HEK293 (cell line): ENCODE results near the gene PPP1R14C.

ENCODE experiments used
- CTCF ChIA-PET: fragments of 350-600 bp; formaldehyde crosslinking; extraction: SDS; loops from one replicate; lab custom pipeline; 2021; ENCODE audit warnings: antibody characterized with exemption; lab: Yijun Ruan, JAX
- POLR2A ChIA-PET: fragments of 300-600 bp; formaldehyde crosslinking; extraction: SDS; loops from one replicate; lab custom pipeline; 2020; ENCODE audit warnings: antibody characterized with exemption, inconsistent platforms; lab: Yijun Ruan, JAX
- H3K27ac ChIP-seq: fragments of 200-500 bp; sonication (Bioruptor generic); 2 replicates; pipeline ENCODE4 v1.5.1; 2014; ENCODE audit warnings: low read depth, low read length, control low read depth, inconsistent platforms; ENCODE audit errors: extremely low read depth
- H3K36me3 ChIP-seq, 2 experiments: fragments of 200-500 bp in 1 of 2; sonication (Bioruptor generic) in 1 of 2; 1 replicate in 1 of 2; 2 replicates in 1 of 2; pipeline ENCODE4 v1.5.1; 2014 to 2017; ENCODE audit warnings: inconsistent platforms in 2 of 2, low read length in 2 of 2; ENCODE audit not compliant: control insufficient read depth in 2 of 2, insufficient read depth in 1 of 2
- H3K4me1 ChIP-seq: fragments of 200-500 bp; sonication (Bioruptor generic); 2 replicates; pipeline ENCODE4 v1.5.1; 2014; ENCODE audit warnings: mild to moderate bottlenecking, low read length, inconsistent platforms; ENCODE audit not compliant: control insufficient read depth, insufficient read depth
- H3K4me3 ChIP-seq: 2 replicates; pipeline ENCODE4 v1.5.1; 2011; ENCODE audit warnings: low read depth, mild to moderate bottlenecking, control low read depth, low read length, moderate library complexity
- H3K9me3 ChIP-seq: fragments of 200-500 bp; sonication (Bioruptor generic); 2 replicates; pipeline ENCODE4 v1.5.1; 2014; ENCODE audit warnings: low read depth, low read length, inconsistent platforms; ENCODE audit not compliant: control insufficient read depth, insufficient read depth
- KLF7 ChIP-seq: fragments of 450-650 bp; formaldehyde crosslinking; IDR thresholded peaks from 2 replicates; pipeline ENCODE4 v1.5.1; 2016; ENCODE audit warnings: missing biosample characterization, missing genetic modification characterization, borderline replicate concordance
- REPIN1 ChIP-seq: fragments of 450-650 bp; formaldehyde crosslinking; IDR thresholded peaks from 2 replicates; pipeline ENCODE4 v1.5.1; 2017; ENCODE audit warnings: missing biosample characterization, missing genetic modification characterization, low read depth
- SETDB1 ChIP-seq: IDR thresholded peaks from one replicate; pipeline ENCODE4 v1.6.1; 2017; ENCODE audit warnings: mild to moderate bottlenecking, low read length, moderate library complexity, mixed read lengths; ENCODE audit not compliant: insufficient read length
- SP7 ChIP-seq: fragments of 450-650 bp; formaldehyde crosslinking; IDR thresholded peaks from 2 replicates; pipeline ENCODE4 v1.5.1; 2016; ENCODE audit warnings: missing biosample characterization, missing genetic modification characterization
- TRIM28 ChIP-seq: IDR thresholded peaks from 2 replicates; pipeline ENCODE4 v1.6.1; 2011; ENCODE audit warnings: low read length, control low read depth, borderline replicate concordance
- YY1 ChIP-seq: fragments of 450-650 bp; formaldehyde crosslinking; IDR thresholded peaks from 2 replicates; pipeline ENCODE4 v1.5.1; 2018; ENCODE audit warnings: missing biosample characterization, missing genetic modification characterization
- ZBTB8A ChIP-seq: fragments of 450-650 bp; formaldehyde crosslinking; IDR thresholded peaks from 2 replicates; pipeline ENCODE4 v1.5.1; 2016; ENCODE audit warnings: missing biosample characterization, missing genetic modification characterization
- ZFHX2 ChIP-seq: fragments of 450-650 bp; formaldehyde crosslinking; conservative IDR thresholded peaks from 2 replicates; pipeline ENCODE4 v1.5.1; 2016; ENCODE audit warnings: missing biosample characterization, missing genetic modification characterization
- ZFP41 ChIP-seq: fragments of 450-650 bp; formaldehyde crosslinking; IDR thresholded peaks from 2 replicates; pipeline ENCODE4 v1.5.1; 2016; ENCODE audit warnings: missing biosample characterization, missing genetic modification characterization, borderline replicate concordance
- ZNF214 ChIP-seq: fragments of 450-650 bp; formaldehyde crosslinking; IDR thresholded peaks from 2 replicates; pipeline ENCODE4 v1.5.1; 2017; ENCODE audit warnings: missing biosample characterization, mild to moderate bottlenecking, missing genetic modification characterization, borderline replicate concordance
- ZNF335 ChIP-seq: fragments of 450-650 bp; formaldehyde crosslinking; conservative IDR thresholded peaks from 2 replicates; pipeline ENCODE4 v1.5.1; 2016; ENCODE audit warnings: missing biosample characterization, missing genetic modification characterization
- ZNF398 ChIP-seq: fragments of 450-650 bp; formaldehyde crosslinking; IDR thresholded peaks from 2 replicates; pipeline ENCODE4 v1.5.1; 2017; ENCODE audit warnings: missing biosample characterization, missing genetic modification characterization
- ZNF514 ChIP-seq: fragments of 450-650 bp; formaldehyde crosslinking; IDR thresholded peaks from 2 replicates; pipeline ENCODE4 v1.5.1; 2016; ENCODE audit warnings: missing biosample characterization, missing genetic modification characterization
- ZNF623 ChIP-seq: fragments of 450-650 bp; formaldehyde crosslinking; IDR thresholded peaks from 2 replicates; pipeline ENCODE4 v1.5.1; 2016; ENCODE audit warnings: missing biosample characterization, missing genetic modification characterization
- ZNF660 ChIP-seq: fragments of 450-650 bp; IDR thresholded peaks from 2 replicates; pipeline ENCODE4 v1.5.1; 2018; ENCODE audit warnings: missing biosample characterization, mild to moderate bottlenecking, missing genetic modification characterization
- ZNF707 ChIP-seq: fragments of 450-650 bp; formaldehyde crosslinking; IDR thresholded peaks from 2 replicates; pipeline ENCODE4 v1.5.1; 2016; ENCODE audit warnings: missing biosample characterization, missing genetic modification characterization
- ZSCAN4 ChIP-seq: fragments of 450-650 bp; formaldehyde crosslinking; IDR thresholded peaks from 2 replicates; pipeline ENCODE4 v1.5.1; 2017; ENCODE audit warnings: missing biosample characterization, missing genetic modification characterization
- TF ChIP-seq, protein P1 (sequence below): fragments of 450-650 bp; formaldehyde crosslinking; IDR thresholded peaks from 2 replicates; pipeline ENCODE4 v1.5.1; 2016; ENCODE audit warnings: missing biosample characterization, missing genetic modification characterization
- TF ChIP-seq, protein P2 (sequence below): fragments of 450-650 bp; formaldehyde crosslinking; IDR thresholded peaks from 2 replicates; pipeline ENCODE4 v1.5.1; 2016; ENCODE audit warnings: missing biosample characterization, missing genetic modification characterization
- TF ChIP-seq, protein P3 (sequence below): fragments of 450-650 bp; formaldehyde crosslinking; IDR thresholded peaks from 2 replicates; pipeline ENCODE4 v1.5.1; 2016; ENCODE audit warnings: missing biosample characterization, missing genetic modification characterization
- TF ChIP-seq, protein P4 (sequence below): fragments of 450-650 bp; formaldehyde crosslinking; IDR thresholded peaks from 2 replicates; pipeline ENCODE4 v1.5.1; 2016; ENCODE audit warnings: missing biosample characterization, missing genetic modification characterization
- TF ChIP-seq, protein P5 (sequence below): fragments of 450-650 bp; formaldehyde crosslinking; IDR thresholded peaks from 2 replicates; pipeline ENCODE4 v1.5.1; 2016; ENCODE audit warnings: missing biosample characterization, missing genetic modification characterization

PPP1R14C gene

GRCh38 chr6:150293423-150294173 lies 150.8 kb downstream of the PPP1R14C start:
- ChIA-PET CTCF (interaction anchor here (0.7 to 1.2 kb wide), 2 partner anchors 13 to 210 kb away, joined by 3 read pairs; no protein-coding TSS in a partner anchor), POLR2A (no interaction called here)
- H3K27ac ChIP-seq: no peak overlapping the region
- TF ChIP-seq YY1 (tag by site-specific recombination): no peak
- TF ChIP-seq ZFHX2 (tag by site-specific recombination): peak; percentile 32
- TF ChIP-seq, protein P1, sequence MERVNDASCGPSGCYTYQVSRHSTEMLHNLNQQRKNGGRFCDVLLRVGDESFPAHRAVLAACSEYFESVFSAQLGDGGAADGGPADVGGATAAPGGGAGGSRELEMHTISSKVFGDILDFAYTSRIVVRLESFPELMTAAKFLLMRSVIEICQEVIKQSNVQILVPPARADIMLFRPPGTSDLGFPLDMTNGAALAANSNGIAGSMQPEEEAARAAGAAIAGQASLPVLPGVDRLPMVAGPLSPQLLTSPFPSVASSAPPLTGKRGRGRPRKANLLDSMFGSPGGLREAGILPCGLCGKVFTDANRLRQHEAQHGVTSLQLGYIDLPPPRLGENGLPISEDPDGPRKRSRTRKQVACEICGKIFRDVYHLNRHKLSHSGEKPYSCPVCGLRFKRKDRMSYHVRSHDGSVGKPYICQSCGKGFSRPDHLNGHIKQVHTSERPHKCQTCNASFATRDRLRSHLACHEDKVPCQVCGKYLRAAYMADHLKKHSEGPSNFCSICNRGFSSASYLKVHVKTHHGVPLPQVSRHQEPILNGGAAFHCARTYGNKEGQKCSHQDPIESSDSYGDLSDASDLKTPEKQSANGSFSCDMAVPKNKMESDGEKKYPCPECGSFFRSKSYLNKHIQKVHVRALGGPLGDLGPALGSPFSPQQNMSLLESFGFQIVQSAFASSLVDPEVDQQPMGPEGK (tag by site-specific recombination): no peak
- TF ChIP-seq, protein P2, sequence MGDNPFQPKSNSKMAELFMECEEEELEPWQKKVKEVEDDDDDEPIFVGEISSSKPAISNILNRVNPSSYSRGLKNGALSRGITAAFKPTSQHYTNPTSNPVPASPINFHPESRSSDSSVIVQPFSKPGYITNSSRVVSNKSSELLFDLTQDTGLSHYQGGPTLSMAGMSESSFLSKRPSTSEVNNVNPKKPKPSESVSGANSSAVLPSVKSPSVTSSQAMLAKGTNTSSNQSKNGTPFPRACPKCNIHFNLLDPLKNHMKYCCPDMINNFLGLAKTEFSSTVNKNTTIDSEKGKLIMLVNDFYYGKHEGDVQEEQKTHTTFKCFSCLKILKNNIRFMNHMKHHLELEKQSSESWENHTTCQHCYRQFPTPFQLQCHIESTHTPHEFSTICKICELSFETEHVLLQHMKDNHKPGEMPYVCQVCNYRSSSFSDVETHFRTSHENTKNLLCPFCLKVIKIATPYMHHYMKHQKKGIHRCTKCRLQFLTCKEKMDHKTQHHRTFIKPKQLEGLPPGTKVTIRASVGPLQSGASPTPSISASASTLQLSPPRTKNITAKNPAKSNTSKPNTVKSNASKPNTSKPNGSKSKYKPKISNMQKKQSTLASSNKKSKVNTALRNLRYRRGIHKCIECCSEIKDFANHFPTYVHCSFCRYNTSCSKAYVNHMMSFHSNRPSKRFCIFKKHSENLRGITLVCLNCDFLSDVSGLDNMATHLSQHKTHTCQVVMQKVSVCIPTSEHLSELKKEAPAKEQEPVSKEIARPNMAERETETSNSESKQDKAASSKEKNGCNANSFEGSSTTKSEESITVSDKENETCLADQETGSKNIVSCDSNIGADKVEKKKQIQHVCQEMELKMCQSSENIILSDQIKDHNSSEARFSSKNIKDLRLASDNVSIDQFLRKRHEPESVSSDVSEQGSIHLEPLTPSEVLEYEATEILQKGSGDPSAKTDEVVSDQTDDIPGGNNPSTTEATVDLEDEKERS (tag by site-specific recombination): no peak
- peak; percentile 37; the same call in 1 of the 2 replicates for TF ChIP-seq ZNF335 (tag by site-specific recombination)
- TF ChIP-seq REPIN1 (tag by site-specific recombination): no peak
- TF ChIP-seq ZSCAN4 (tag by site-specific recombination): no peak
- TF ChIP-seq ZNF660 (tag by site-specific recombination): peak; percentile 48; the same call in 1 of the 2 replicates
- no peak for TF ChIP-seq ZFP41 (tag by site-specific recombination)
- TF ChIP-seq, protein P3, sequence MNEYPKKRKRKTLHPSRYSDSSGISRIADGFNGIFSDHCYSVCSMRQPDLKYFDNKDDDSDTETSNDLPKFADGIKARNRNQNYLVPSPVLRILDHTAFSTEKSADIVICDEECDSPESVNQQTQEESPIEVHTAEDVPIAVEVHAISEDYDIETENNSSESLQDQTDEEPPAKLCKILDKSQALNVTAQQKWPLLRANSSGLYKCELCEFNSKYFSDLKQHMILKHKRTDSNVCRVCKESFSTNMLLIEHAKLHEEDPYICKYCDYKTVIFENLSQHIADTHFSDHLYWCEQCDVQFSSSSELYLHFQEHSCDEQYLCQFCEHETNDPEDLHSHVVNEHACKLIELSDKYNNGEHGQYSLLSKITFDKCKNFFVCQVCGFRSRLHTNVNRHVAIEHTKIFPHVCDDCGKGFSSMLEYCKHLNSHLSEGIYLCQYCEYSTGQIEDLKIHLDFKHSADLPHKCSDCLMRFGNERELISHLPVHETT (tag by site-specific recombination): no peak
- no peak for TF ChIP-seq ZNF623
- TF ChIP-seq SETDB1: no peak
- 0 out of 2 replicates have a peak, but pooled peaks have one; percentile 23 for TF ChIP-seq SP7 (tag by site-specific recombination)
- TF ChIP-seq ZNF214 (tag by site-specific recombination): no peak
- TF ChIP-seq ZNF514 (tag by site-specific recombination): no peak
- TF ChIP-seq TRIM28: no peak
- no peak for TF ChIP-seq KLF7 (tag by site-specific recombination)
- no peak for TF ChIP-seq ZBTB8A (tag by site-specific recombination)
- TF ChIP-seq ZNF707 (tag by site-specific recombination): no peak
- TF ChIP-seq, protein P4, sequence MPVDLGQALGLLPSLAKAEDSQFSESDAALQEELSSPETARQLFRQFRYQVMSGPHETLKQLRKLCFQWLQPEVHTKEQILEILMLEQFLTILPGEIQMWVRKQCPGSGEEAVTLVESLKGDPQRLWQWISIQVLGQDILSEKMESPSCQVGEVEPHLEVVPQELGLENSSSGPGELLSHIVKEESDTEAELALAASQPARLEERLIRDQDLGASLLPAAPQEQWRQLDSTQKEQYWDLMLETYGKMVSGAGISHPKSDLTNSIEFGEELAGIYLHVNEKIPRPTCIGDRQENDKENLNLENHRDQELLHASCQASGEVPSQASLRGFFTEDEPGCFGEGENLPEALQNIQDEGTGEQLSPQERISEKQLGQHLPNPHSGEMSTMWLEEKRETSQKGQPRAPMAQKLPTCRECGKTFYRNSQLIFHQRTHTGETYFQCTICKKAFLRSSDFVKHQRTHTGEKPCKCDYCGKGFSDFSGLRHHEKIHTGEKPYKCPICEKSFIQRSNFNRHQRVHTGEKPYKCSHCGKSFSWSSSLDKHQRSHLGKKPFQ: no peak
- TF ChIP-seq, protein P5, sequence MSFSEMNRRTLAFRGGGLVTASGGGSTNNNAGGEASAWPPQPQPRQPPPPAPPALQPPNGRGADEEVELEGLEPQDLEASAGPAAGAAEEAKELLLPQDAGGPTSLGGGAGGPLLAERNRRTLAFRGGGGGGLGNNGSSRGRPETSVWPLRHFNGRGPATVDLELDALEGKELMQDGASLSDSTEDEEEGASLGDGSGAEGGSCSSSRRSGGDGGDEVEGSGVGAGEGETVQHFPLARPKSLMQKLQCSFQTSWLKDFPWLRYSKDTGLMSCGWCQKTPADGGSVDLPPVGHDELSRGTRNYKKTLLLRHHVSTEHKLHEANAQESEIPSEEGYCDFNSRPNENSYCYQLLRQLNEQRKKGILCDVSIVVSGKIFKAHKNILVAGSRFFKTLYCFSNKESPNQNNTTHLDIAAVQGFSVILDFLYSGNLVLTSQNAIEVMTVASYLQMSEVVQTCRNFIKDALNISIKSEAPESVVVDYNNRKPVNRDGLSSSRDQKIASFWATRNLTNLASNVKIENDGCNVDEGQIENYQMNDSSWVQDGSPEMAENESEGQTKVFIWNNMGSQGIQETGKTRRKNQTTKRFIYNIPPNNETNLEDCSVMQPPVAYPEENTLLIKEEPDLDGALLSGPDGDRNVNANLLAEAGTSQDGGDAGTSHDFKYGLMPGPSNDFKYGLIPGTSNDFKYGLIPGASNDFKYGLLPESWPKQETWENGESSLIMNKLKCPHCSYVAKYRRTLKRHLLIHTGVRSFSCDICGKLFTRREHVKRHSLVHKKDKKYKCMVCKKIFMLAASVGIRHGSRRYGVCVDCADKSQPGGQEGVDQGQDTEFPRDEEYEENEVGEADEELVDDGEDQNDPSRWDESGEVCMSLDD (tag by site-specific recombination): no peak
- peak; percentile 58 for TF ChIP-seq ZNF398

More at GRCh38 chr6:150293423-150294173, 150.8 kb downstream of the PPP1R14C start:
- Histone ChIP-seq H3K36me3 (no peaks in the 10 kb centered on the region), H3K9me3 (no peaks in the 10 kb centered on the region), H3K4me3 (no peak overlapping the region), H3K4me1 (no peaks in the 10 kb centered on the region)
